SW 1271 (cell line): ENCODE data around the gene PAFAH1B2.
"Not testable (repeated sequence)": the region's sequence is repeated elsewhere in the genome, so short reads cannot be mapped to it uniquely, and the experiment has no call there.

Experiments used
- DNase-seq, 2 experiments: peaks; one replicate each; lab custom pipeline; 2025; lab: John Stamatoyannopoulos, UW

PAFAH1B2 gene

GRCh38 chr11:117143871-117144476 lies at the start of gene PAFAH1B2:
Gene PAFAH1B2 (plus strand): TSS chr11:117144287. CDS start chr11:117152448, 8,161 bp downstream.
- peak; percentile 55 to 81 for DNase-seq

GRCh38 chr11:117094776-117095175 lies 49.3 kb upstream of the PAFAH1B2 start:
- no peak for DNase-seq

DNA sequence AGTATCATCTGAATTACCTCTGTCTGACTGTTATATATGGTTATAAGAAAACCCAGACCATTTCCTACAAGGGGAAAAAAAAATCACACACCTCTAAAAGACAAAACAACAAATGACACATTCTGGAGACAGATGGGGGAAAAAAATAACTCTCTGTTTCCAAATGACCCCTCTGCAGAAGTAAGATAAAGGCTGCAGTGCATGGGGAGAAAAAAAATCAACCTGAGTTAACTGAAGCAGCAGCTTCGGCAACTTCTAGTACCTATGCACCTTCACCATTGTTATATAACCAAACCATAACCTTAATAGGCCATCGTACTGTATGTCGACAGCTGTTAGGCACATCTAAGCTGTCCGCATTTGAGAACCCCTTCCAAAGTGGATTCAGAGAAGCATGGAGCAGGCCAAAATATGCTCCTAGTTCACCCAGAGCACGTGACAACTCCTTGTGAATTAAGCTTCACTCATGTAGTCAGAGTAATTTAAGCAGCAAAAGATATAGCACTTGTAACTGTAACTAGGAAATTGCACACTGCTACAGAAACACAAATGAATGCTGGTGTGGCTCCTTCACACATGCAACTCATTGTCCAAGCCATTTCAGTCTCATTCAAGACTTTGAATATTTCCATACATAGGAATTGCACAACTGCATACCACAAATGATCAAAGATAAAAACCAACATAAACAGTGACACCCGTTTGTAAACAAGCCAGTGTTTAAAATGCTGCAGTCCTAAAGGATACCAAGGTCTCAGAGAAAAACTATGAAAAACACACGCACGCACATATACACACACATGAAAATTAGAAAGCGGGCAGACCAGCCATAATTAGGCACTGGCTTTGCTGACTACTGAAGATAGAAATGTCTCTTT lies 48.6 kb upstream of the PAFAH1B2 start:
- no peak for DNase-seq

- no peak for DNase-seq
These were observed 47.7 kb upstream of the PAFAH1B2 start for GRCh38 chr11:117096201-117096991.

DNA sequence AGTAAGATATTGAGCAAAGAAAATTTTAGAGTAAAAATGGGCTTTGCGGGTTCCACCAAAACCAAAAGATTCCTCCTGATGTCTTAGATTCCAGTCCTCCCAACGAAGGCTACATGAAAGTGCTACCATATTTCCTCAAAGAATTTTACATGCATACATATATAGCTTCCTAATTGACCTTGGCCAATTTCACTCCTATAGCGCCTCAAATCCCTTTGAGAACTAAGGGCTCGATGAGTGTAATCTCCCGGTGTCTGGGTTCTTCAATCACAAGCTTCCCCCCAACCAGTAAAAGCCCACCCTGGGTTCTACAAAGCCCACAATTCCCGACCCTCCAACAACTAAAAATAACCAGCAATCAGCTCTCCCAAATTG lies 47.1 kb upstream of the PAFAH1B2 start:
- no peak for DNase-seq

- no peak for DNase-seq
These were observed 46.5 kb upstream of the PAFAH1B2 start for GRCh38 chr11:117097389-117098268.

DNA sequence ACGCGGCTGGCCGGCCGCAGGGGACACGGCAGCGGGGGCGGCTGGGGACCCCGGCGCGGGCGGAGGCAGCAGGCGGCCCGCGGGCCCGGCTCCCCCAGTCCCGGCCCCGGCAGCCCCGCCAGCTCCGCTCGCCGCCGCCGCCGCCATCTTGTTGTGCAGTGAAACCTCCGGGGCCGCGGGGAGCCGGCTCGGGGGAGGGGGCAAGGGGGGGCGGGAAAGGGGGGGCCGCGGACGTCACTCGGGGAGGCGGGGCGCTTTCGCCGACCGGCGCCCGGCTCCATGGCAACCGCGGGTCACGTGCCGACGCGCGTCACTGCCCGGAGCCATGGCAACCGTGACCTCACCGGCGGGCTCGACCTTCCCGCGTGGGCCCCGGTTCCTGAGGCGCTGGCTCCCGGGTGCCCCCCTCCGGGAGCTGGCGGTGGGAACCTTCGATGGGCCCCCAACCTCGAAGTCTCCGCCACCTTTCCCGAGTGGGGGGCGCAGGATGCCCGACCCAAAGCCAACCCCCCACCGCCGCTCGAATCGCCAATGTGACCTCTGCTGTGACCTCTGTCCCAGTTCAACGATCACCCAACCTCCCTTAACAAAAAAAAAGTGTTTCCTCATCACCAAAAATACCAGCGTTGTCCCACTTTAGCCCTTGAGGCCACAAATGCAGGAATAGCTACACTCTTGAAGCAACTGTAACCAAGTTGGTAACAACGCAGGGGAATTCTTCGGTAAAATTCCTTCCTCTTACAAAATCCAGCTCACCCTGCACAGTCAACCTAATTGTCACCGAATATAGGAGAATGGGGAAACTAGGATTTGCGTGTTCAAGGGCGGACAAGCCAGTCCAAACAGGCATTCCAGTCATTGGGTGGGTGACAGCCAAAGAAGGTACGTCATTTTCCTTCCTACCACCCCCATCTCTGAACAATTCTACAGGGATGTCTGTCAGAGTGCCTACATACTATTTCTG lies 45.5 kb upstream of the PAFAH1B2 start, which contains the start of gene SIK3:
TSS of gene SIK3 (minus strand) at position 160 of the 964 bp plus-strand sequence. CDS start at position 147, 13 bp downstream.
- DNase-seq: peak; percentile 57 to 59

- no peak for DNase-seq
These were observed 44.4 kb upstream of the PAFAH1B2 start for GRCh38 chr11:117099696-117100095.

DNA sequence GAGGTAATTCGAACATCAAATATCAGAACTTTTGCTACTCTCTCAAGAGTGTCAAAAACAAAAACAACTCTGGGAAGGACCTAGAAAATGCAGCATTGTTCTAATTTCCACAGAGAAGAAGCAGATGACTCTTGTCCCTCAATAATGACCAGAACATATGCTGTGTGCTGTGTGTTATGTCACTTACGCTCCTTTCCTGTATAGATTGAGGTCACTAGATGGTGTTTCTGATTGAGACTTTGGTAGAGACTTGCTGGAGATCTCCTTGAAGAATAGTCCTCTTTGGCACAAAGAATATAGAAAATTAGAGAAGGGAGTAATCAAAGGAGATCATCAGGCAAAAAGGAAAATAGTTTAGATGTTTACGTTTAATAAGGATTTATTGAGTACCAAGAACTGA lies 43.5 kb upstream of the PAFAH1B2 start:
- DNase-seq: no peak

DNA sequence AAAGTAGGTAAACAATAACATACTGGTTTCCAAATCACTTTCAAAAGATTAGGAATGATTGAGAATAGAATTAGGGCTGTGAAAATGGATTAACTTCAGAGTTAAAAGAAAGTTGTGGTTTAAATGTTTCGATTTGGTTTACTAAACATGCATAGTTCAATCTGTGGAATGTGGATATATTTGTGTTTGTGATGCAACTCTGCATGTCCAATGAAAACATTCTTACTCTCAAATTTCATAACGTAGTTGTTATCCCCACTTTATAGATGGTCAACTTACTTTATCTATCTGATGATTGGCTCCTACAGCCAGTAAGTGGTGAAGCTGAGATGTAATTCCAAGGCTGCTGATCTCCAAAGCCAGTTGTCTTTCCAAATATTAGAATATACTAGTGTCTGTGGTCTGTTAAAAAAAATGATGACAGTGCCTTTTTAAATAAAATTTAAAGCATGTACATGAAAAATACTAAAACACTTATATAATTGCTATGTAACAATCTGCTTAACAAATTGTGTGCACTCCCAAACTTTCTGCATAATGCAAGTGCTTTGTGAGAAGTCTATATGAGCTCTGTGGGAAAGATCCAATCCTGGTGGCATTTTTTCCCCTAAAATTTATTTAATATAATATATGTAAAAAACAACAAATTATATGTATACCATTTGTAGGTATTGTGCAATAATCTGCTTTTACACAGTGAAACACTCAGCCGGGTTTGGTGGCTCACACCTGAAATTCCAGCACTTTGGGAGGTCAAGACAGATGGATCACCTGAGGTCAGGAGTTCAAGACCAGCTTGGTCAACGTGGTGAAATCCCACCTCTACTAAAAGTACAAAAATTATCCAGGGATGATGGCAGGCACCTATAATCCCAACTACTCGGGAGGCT lies 36.1 kb upstream of the PAFAH1B2 start:
- DNase-seq: no peak

DNA sequence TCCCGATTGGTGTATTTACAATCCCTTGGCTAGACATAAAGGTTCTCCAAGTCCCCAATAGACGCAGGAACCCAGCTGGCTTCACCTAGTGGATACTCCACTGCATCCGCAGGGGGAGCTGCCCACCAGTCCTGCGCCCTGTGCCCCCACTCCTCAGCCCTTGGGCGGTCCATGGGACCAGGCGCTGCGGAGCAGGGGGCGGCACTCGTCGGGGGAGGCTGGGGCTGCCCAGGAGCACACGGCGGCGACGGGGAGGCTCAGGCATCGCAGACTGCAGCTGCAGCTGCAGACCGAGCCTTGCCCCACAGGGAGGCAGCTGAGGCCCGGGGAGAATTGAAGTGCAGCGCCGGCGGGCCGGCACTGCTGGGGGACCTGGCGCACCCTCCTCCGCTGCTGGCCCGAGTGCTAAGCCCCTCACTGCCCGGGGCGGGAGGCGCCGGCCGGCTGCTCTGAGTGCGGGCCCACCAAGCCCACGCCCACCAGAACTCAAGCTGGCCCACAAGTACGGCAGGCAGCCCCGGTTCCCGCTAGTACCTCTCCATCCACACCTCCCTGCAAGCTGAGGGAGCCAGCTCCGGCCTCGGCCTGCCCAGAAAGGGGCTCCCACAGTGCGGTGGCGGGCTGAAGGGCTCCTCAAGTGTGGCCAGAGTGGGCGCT lies 33.7 kb upstream of the PAFAH1B2 start:
- no peak for DNase-seq

- not testable (repeated sequence) for DNase-seq
These were observed 31.6 kb upstream of the PAFAH1B2 start for GRCh38 chr11:117112497-117112896.

- DNase-seq: not testable (repeated sequence)
These were observed 31.1 kb upstream of the PAFAH1B2 start for GRCh38 chr11:117112939-117113338.

- DNase-seq: no peak
These were observed 26.4 kb upstream of the PAFAH1B2 start for GRCh38 chr11:117117681-117118080.

DNA sequence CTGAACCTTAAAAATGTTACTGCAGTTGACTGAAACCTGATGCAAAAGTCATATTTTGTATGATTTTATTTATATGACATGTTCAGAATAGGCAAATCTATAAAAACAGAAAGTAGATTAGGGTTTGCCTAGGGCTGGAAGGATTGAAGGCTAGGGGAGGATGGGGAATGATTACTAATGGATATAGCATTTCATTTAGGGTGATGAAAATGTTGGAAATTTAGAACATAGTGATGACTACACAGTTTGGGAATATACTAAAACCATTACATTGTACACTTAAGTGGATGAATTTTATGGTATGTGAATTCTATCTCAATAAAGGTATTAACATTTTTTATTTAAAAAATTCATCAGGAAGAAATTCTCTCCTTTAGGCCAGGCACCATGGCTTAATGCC lies 22.9 kb upstream of the PAFAH1B2 start:
- no peak for DNase-seq

DNA sequence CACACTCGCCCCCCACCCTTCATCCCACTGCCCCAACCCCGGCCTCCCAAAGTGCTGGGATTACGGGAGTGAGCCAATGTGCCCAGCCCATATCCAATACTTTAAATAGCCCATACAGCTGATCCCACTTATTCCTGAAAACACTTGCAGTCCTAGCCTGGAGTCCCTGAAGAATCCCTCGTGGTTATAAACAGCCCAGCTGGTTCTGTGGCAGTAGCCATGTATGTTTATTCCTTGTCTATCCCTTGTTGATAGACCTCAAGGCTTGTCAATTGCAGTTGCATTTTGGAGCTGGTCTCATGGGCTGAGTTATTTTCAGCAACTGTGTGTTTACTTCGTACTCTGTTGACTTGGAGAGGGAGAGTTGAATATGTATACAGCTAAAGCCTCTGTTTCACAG lies 21.5 kb upstream of the PAFAH1B2 start:
- no peak for DNase-seq

GRCh38 chr11:117126223-117126965 lies 17.7 kb upstream of the PAFAH1B2 start:
- DNase-seq: no peak
